Loucy (cell line): Measurements from ENCODE around the gene GBA2.

Source experiments
- EZH2phosphoT487 ChIP-seq: fragments of 200-600 bp; IDR thresholded peaks from 2 replicates; pipeline ENCODE4 v1.6.1; 2018; ENCODE audit warnings: antibody characterized with exemption, mild to moderate bottlenecking, moderate library complexity, borderline replicate concordance
- TF ChIP-seq, protein P1 (sequence below): fragments of 200-600 bp; sonication (generic); conservative IDR thresholded peaks from 2 replicates; pipeline ENCODE4 v1.5.1; 2014; ENCODE audit warnings: mild to moderate bottlenecking, antibody characterized with exemption, low read length

DNA sequence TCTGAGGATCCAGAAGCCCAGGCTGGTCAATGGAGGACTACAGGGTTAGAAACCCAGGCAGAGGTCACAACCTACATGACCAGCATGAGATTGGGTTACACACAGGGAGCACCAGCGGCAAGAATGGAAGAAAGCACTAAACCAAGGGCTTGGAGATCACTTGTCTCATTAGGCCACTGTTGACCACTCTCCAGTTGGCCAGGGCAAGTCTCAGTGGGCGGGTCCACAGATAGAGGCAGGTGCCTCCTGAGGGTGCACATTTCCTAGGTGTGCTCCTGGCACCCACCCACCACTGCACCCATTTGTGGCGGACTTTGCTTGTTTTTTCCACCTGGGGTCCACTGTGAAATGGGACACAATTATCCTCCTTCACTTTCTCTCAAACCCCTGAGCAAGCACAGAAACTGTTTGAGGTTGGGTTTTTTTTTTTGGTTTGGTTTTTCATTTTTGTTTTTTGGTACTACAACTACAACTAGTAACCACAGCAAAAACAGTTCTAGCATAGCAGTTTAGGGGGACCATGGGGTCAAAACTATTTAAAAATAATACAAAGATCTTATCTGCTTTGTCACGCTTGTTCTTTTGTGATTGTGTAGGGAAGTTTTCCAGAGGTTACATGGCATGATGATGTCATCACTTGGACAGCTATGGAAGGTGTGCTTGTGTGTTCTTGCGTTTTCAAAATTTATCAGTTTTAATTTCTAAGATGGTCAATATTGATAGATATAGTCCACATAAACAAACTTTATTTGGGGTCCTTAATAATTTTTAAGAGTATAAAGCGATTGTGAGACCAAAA is 48.5 kb upstream of the GBA2 start:
- TF ChIP-seq, protein P1, sequence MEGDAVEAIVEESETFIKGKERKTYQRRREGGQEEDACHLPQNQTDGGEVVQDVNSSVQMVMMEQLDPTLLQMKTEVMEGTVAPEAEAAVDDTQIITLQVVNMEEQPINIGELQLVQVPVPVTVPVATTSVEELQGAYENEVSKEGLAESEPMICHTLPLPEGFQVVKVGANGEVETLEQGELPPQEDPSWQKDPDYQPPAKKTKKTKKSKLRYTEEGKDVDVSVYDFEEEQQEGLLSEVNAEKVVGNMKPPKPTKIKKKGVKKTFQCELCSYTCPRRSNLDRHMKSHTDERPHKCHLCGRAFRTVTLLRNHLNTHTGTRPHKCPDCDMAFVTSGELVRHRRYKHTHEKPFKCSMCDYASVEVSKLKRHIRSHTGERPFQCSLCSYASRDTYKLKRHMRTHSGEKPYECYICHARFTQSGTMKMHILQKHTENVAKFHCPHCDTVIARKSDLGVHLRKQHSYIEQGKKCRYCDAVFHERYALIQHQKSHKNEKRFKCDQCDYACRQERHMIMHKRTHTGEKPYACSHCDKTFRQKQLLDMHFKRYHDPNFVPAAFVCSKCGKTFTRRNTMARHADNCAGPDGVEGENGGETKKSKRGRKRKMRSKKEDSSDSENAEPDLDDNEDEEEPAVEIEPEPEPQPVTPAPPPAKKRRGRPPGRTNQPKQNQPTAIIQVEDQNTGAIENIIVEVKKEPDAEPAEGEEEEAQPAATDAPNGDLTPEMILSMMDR: no peak
- no peak for TF ChIP-seq EZH2phosphoT487
